Kidney tubule cell (primary cell): ENCODE results near the gene TREH.

Source experiments
- DNase-seq: peaks from one replicate; pipeline ENCODE4 v3.0.0-alpha.2; 2018; ENCODE audit warnings: low spot score

The TREH gene

GRCh38 chr11:118645066-118645715, 34.3 kb downstream of the TREH start:
- no peak for DNase-seq

GRCh38 chr11:118644496-118644895, 35.0 kb downstream of the TREH start:
- no peak for DNase-seq

GRCh38 chr11:118643995-118644345, 35.5 kb downstream of the TREH start:
- DNase-seq, result no peak

- DNase-seq, result no peak
Measured at GRCh38 chr11:118643142-118643994, 36.1 kb downstream of the TREH start.

GRCh38 chr11:118641397-118642019, 37.9 kb downstream of the TREH start:
- peak; percentile 86 for DNase-seq

- DNase-seq, result no peak
Measured at GRCh38 chr11:118640332-118641154, 38.9 kb downstream of the TREH start.

GRCh38 chr11:118639899-118640298, 39.6 kb downstream of the TREH start:
- no peak for DNase-seq

- no peak for DNase-seq
Measured at GRCh38 chr11:118638726-118639125, 40.7 kb downstream of the TREH start.

- no peak for DNase-seq
Measured at GRCh38 chr11:118636569-118637290, 42.7 kb downstream of the TREH start.

GRCh38 chr11:118635642-118636041, 43.8 kb downstream of the TREH start:
- DNase-seq, result no peak

GRCh38 chr11:118635237-118635591, 44.2 kb downstream of the TREH start:
- DNase-seq, result no peak

GRCh38 chr11:118634431-118635236, 44.8 kb downstream of the TREH start:
- peak; percentile 65 for DNase-seq

GRCh38 chr11:118633979-118634378, 45.5 kb downstream of the TREH start:
- DNase-seq, result peak; percentile 20

GRCh38 chr11:118633319-118633690, 46.1 kb downstream of the TREH start:
- no peak for DNase-seq

GRCh38 chr11:118632577-118633318, 46.7 kb downstream of the TREH start:
- DNase-seq, result no peak

- no peak for DNase-seq
Measured at GRCh38 chr11:118631142-118631909, 48.1 kb downstream of the TREH start.

GRCh38 chr11:118629761-118630661, 49.4 kb downstream of the TREH start:
- DNase-seq, result no peak

- no peak for DNase-seq
Measured at GRCh38 chr11:118628861-118629549, 50.4 kb downstream of the TREH start.
